ENCODE data around the gene NT5C2. TPM values are rescaled to one million over a fixed set of nuclear protein-coding genes. Genes with fewer than 3 reads are reported as not detected.
A peak's percentile ranks its signal among the peaks of the same experiment; 100 is the strongest.
"Not testable (repeated sequence)": the region's sequence is repeated elsewhere in the genome, so short reads cannot be mapped to it uniquely, and the experiment has no call there.

Gene NT5C2
- total RNA-seq, 1 experiment from 2014 or later, result 76.1 TPM

GRCh38 chr10:103130180-103130579 is 62.9 kb downstream of the NT5C2 start:
- POLR2A ChIA-PET, result interaction anchor here (0.6 kb wide), 1 partner anchor 41 kb away, joined by 3 read pairs; no protein-coding TSS in a partner anchor
- H3K27ac Mint-ChIP-seq; DNase-seq (ENCODE audit: low spot score); H3K27me3 Mint-ChIP-seq (ENCODE audit: low read depth); H3K4me1 Mint-ChIP-seq; CTCF ChIA-PET; H3K4me3 Mint-ChIP-seq; ATAC-seq: not testable (repeated sequence)
- H3K36me3 Mint-ChIP-seq, result peaks cover 57% of the 10 kb centered on the region
- H3K9me3 Mint-ChIP-seq, result peaks cover 30% of the 10 kb centered on the region

DNA sequence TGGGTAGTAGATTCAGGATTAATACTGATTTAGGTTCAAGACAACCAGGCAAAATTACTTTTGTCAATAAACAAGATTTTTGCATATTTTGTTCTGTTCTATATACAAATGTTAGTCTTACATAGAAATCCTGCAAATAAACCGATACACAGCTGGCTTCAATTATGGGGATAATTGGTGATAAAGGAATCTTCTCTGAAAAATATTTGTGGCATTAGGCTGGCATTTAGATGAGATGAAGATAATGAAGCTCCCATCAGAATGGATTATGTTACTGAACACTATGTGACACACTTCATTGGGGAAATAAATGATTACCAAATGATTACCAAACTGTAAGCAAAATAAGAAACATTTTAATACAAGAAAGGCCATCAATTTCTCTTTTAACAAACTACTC is 65.8 kb downstream of the NT5C2 start:
- TF ChIP-seq SOX15 (CRISPR knock-in tag; IDR thresholded peaks at IDR 0.05) (no peak), IRF1 (CRISPR knock-in tag; IDR thresholded peaks at IDR 0.05) (no peak), MLX (CRISPR knock-in tag; IDR thresholded peaks at IDR 0.05) (no peak), JAZF1 (CRISPR knock-in tag; IDR thresholded peaks at IDR 0.05) (no peak), ZSCAN18 (CRISPR knock-in tag; IDR thresholded peaks at IDR 0.05) (no peak), NR3C1 (CRISPR knock-in tag; conservative IDR thresholded peaks at IDR 0.05; ENCODE audit: low read depth) (no peak), NR2C2 (CRISPR knock-in tag; IDR thresholded peaks at IDR 0.05) (no peak)
- TF ChIP-seq, protein P1, sequence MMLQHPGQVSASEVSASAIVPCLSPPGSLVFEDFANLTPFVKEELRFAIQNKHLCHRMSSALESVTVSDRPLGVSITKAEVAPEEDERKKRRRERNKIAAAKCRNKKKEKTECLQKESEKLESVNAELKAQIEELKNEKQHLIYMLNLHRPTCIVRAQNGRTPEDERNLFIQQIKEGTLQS (CRISPR knock-in tag; conservative IDR thresholded peaks at IDR 0.05), result no peak
- H3K9me3 Mint-ChIP-seq, result peaks cover 12% of the 10 kb centered on the region

GRCh38 chr10:103125323-103126267 is 67.5 kb downstream of the NT5C2 start:
- peaks cover 2% of the 10 kb centered on the region for H3K9me3 Mint-ChIP-seq
- peak overlapping the region; percentile 43; the same call in 1 of the 2 replicates for H3K27ac Mint-ChIP-seq
- no peak overlapping the region for H3K4me3 Mint-ChIP-seq
- peaks cover 8% of the 10 kb centered on the region for H3K4me1 Mint-ChIP-seq
- H3K36me3 Mint-ChIP-seq, result peaks cover 17% of the 10 kb centered on the region
- CTCF ChIA-PET, result no interaction called here
- POLR2A ChIA-PET, result interaction anchor here (0.7 kb wide), 2 partner anchors 9 to 57 kb away, joined by 3 to 4 read pairs; no protein-coding TSS in a partner anchor
- DNase-seq (ENCODE audit: low spot score) (no peak), ATAC-seq (no peak)
- no peaks in the 10 kb centered on the region for H3K27me3 Mint-ChIP-seq (ENCODE audit: low read depth)
- TF ChIP-seq ESRRA (CRISPR knock-in tag; IDR thresholded peaks at IDR 0.05; ENCODE audit: borderline replicate concordance) (no peak), CDX4 (CRISPR knock-in tag; IDR thresholded peaks at IDR 0.05; ENCODE audit: borderline replicate concordance) (no peak), SP1 (CRISPR knock-in tag; conservative IDR thresholded peaks at IDR 0.05) (no peak), IRF2 (CRISPR knock-in tag; IDR thresholded peaks at IDR 0.05; ENCODE audit: borderline replicate concordance, low read depth) (no peak), STAT6 (CRISPR knock-in tag; conservative IDR thresholded peaks at IDR 0.05; ENCODE audit: low read depth) (no peak), SOX15 (CRISPR knock-in tag; IDR thresholded peaks at IDR 0.05) (no peak), ZSCAN18 (CRISPR knock-in tag; IDR thresholded peaks at IDR 0.05) (no peak), MYBL2 (CRISPR knock-in tag; IDR thresholded peaks at IDR 0.05) (no peak)
- TF ChIP-seq, protein P2, sequence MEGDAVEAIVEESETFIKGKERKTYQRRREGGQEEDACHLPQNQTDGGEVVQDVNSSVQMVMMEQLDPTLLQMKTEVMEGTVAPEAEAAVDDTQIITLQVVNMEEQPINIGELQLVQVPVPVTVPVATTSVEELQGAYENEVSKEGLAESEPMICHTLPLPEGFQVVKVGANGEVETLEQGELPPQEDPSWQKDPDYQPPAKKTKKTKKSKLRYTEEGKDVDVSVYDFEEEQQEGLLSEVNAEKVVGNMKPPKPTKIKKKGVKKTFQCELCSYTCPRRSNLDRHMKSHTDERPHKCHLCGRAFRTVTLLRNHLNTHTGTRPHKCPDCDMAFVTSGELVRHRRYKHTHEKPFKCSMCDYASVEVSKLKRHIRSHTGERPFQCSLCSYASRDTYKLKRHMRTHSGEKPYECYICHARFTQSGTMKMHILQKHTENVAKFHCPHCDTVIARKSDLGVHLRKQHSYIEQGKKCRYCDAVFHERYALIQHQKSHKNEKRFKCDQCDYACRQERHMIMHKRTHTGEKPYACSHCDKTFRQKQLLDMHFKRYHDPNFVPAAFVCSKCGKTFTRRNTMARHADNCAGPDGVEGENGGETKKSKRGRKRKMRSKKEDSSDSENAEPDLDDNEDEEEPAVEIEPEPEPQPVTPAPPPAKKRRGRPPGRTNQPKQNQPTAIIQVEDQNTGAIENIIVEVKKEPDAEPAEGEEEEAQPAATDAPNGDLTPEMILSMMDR (IDR thresholded peaks at IDR 0.05), result no peak
- TF ChIP-seq, protein P3, sequence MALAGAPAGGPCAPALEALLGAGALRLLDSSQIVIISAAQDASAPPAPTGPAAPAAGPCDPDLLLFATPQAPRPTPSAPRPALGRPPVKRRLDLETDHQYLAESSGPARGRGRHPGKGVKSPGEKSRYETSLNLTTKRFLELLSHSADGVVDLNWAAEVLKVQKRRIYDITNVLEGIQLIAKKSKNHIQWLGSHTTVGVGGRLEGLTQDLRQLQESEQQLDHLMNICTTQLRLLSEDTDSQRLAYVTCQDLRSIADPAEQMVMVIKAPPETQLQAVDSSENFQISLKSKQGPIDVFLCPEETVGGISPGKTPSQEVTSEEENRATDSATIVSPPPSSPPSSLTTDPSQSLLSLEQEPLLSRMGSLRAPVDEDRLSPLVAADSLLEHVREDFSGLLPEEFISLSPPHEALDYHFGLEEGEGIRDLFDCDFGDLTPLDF (CRISPR knock-in tag; IDR thresholded peaks at IDR 0.05), result no peak

More for the DNA sequence above, 65.8 kb downstream of the NT5C2 start:
- ATAC-seq, result no peak
- 0 out of 2 replicates have a peak overlapping the region, but pooled peaks have one; percentile 14 for H3K27ac Mint-ChIP-seq
- H3K4me1 Mint-ChIP-seq, result peaks cover 8% of the 10 kb centered on the region
- ChIA-PET POLR2A (no interaction called here), CTCF (no interaction called here)
- H3K27me3 Mint-ChIP-seq (ENCODE audit: low read depth), result no peaks in the 10 kb centered on the region
- H3K36me3 Mint-ChIP-seq, result peaks cover 32% of the 10 kb centered on the region
- no peak for DNase-seq (ENCODE audit: low spot score)
- H3K4me3 Mint-ChIP-seq, result no peak overlapping the region
